Activated B cell treated with CpG ODN at 0.5 μM for 24 hours (primary cell): ENCODE data around the gene IL12RB1. TPM values are rescaled to one million over a fixed set of nuclear protein-coding genes. Genes with fewer than 3 reads are reported as not detected.

Experiments used
- ATAC-seq: fragments of 200-7000 bp; cut with Tn5 transposase; one replicate; pipeline ENCODE4 v1.10.0; 2021; ENCODE audit warnings: low read depth, mild to moderate bottlenecking, moderate library complexity
- CTCF ChIA-PET: fragments of 350-600 bp; sonication (Branson Sonifier 250); formaldehyde crosslinking; loops from one replicate; lab custom pipeline; 2021; ENCODE audit warnings: antibody characterized with exemption; lab: Charles Lee
- POLR2A ChIA-PET: fragments of 350-600 bp; sonication (Branson Sonifier 250); formaldehyde crosslinking; loops from one replicate; lab custom pipeline; 2021; ENCODE audit warnings: antibody characterized with exemption; lab: Charles Lee
- DNase-seq: peaks from one replicate; pipeline ENCODE4 v3.0.0; 2022
- H3K27ac Mint-ChIP-seq: one replicate; pipeline ENCODE4 v1.8.0; 2020; ENCODE audit warnings: mixed read lengths
- H3K27me3 Mint-ChIP-seq: one replicate; pipeline ENCODE4 v1.8.0; 2021; ENCODE audit warnings: mixed read lengths
- H3K36me3 Mint-ChIP-seq: one replicate; pipeline ENCODE4 v1.8.0; 2021; ENCODE audit warnings: low read depth, mixed read lengths
- H3K4me1 Mint-ChIP-seq: one replicate; pipeline ENCODE4 v1.8.0; 2021; ENCODE audit warnings: mixed read lengths
- H3K4me3 Mint-ChIP-seq: one replicate; pipeline ENCODE4 v1.8.0; 2020; ENCODE audit warnings: mild to moderate bottlenecking, mixed read lengths
- H3K9me3 Mint-ChIP-seq: one replicate; pipeline ENCODE4 v1.8.0; 2020; ENCODE audit warnings: mixed read lengths
- intact Hi-C: fragments of 100-400 bp; cut with micrococcal nuclease; formaldehyde crosslinking; loops from one replicate; pipeline ENCODE4 v1.15.1; 2024
- total RNA-seq: library from RNA; stranded (reverse); gene quantifications from 2 replicates; pipeline ENCODE4 v1.2.3, GENCODE V29; 2022
- TF ChIP-seq, protein P1 (sequence below): fragments of 200-600 bp; IDR thresholded peaks from one replicate; pipeline ENCODE4 v1.8.0; 2022; ENCODE audit warnings: antibody characterized with exemption, mild to moderate bottlenecking

The IL12RB1 gene
- total RNA-seq, 1 donor from 2014 or later: 20.9 TPM

DNA sequence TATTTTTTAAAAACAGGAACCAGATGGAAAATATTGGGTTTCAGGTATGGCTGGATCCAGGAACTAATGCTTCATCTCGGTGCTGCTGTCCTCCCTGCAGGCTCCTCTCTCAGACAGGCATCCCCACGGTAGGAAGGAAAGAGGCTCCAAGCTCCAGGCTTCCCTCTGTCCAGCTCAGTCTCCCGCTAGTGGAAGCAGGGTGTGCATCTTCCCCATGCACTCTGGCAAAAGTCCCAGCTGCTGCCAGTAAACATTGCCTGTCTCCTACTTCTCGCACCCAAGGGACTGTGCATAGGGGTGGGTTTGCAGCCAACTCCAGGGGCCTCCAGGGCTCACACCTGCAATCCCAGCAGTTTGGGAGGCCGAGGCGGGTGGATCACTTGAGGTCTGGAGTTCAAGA lies 29.2 kb downstream of the IL12RB1 start:
- no peaks in the 10 kb centered on the region for H3K9me3 Mint-ChIP-seq
- TF ChIP-seq, protein P1, sequence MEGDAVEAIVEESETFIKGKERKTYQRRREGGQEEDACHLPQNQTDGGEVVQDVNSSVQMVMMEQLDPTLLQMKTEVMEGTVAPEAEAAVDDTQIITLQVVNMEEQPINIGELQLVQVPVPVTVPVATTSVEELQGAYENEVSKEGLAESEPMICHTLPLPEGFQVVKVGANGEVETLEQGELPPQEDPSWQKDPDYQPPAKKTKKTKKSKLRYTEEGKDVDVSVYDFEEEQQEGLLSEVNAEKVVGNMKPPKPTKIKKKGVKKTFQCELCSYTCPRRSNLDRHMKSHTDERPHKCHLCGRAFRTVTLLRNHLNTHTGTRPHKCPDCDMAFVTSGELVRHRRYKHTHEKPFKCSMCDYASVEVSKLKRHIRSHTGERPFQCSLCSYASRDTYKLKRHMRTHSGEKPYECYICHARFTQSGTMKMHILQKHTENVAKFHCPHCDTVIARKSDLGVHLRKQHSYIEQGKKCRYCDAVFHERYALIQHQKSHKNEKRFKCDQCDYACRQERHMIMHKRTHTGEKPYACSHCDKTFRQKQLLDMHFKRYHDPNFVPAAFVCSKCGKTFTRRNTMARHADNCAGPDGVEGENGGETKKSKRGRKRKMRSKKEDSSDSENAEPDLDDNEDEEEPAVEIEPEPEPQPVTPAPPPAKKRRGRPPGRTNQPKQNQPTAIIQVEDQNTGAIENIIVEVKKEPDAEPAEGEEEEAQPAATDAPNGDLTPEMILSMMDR: no peak
- H3K27ac Mint-ChIP-seq: peak overlapping the region; percentile 76
- peaks cover 7% of the 10 kb centered on the region for H3K36me3 Mint-ChIP-seq
- peaks cover 25% of the 10 kb centered on the region for H3K4me1 Mint-ChIP-seq
- ChIA-PET CTCF (interaction anchor here (0.6 to 7.5 kb wide), 9 partner anchors 12 to 191 kb away, joined by 3 to 91 read pairs (median 4); partner anchors contain the start of gene ARRDC2), POLR2A (interaction anchor here (0.7 to 9.3 kb wide), 10 partner anchors 10 to 108 kb away, joined by 3 to 190 read pairs (median 18); partner anchors contain the start of genes ARRDC2 and IL12RB1)
- no peak overlapping the region for H3K4me3 Mint-ChIP-seq
- H3K27me3 Mint-ChIP-seq: no peaks in the 10 kb centered on the region
- ATAC-seq (no peak), DNase-seq (no peak)
- intact Hi-C loops: loop anchor here (5.0 kb wide), 1 partner anchor 175 kb away; no protein-coding TSS in a partner anchor

DNA sequence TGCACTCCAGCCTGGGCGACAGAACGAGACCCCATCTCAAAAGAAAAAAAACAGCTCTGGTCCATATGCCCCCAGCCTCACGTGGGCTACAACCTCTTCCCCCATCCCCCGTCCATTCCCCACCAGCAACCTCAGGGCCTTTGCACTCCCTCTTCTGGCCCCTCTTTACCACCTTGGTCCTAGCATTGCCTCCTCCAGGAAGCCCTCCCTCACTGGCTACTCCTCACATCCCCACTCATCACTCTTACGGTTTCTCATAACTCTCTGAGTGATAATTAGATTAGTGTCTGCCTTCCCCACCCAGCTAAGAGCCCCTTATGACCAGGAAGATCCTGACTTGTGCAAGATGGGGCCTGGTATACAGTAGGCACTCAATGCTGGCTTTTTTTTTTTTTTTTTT lies 30.8 kb downstream of the IL12RB1 start:
- peak overlapping the region; percentile 57 for H3K27ac Mint-ChIP-seq
- ChIA-PET CTCF (interaction anchor here (0.7 to 7.5 kb wide), 5 partner anchors 11 to 118 kb away, joined by 3 to 91 read pairs (median 4); partner anchors contain the start of gene ARRDC2), POLR2A (interaction anchor here (0.7 to 9.3 kb wide), 11 partner anchors 10 to 197 kb away, joined by 3 to 190 read pairs (median 8); partner anchors contain the start of genes ARRDC2 and RPL18A)
- DNase-seq (no peak), ATAC-seq (no peak)
- H3K27me3 Mint-ChIP-seq: no peaks in the 10 kb centered on the region
- H3K36me3 Mint-ChIP-seq: peaks cover 4% of the 10 kb centered on the region
- no peak overlapping the region for H3K4me3 Mint-ChIP-seq
- H3K4me1 Mint-ChIP-seq: peaks cover 27% of the 10 kb centered on the region
- intact Hi-C loops: loop anchor here (5.0 kb wide), 1 partner anchor 174 kb away; no protein-coding TSS in a partner anchor
- H3K9me3 Mint-ChIP-seq: no peaks in the 10 kb centered on the region
- TF ChIP-seq, protein P1: no peak

DNA sequence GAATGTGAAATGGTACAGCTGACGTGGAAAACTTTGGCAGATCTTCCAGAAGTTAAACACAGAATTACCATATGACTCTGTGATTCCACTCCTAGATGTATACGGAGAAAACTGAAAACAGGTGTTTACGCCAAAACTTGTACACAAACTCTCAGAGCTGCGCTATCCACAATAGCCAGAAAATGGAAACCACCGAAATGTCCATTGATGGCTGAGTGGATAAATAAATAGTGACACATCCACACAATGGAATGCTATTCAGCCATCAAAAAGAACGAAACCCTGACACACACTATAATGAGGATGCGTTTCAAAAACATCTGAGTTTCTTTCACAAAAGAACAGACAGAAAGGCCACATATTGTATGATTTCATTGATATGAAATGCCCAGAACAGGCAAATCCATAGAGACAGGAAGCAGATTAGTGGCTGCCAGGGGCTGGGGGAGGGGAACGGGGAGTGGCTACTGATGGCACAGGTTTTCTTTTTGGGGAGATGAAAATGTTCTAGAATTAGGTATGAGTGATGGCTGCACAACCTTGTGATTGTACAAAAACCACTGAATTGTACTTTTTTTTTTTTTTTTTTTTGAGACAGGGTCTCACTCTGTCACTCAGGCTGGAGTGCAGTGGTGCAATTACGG lies 33.0 kb downstream of the IL12RB1 start:
- peak overlapping the region; percentile 47 for H3K27ac Mint-ChIP-seq
- ChIA-PET CTCF (no interaction called here), POLR2A (interaction anchor here (0.7 to 2.6 kb wide), 8 partner anchors 9 to 91 kb away, joined by 3 to 20 read pairs (median 6); partner anchors contain the start of genes ARRDC2 and MAST3)
- no peak for ATAC-seq
- no peaks in the 10 kb centered on the region for H3K27me3 Mint-ChIP-seq
- no peaks in the 10 kb centered on the region for H3K9me3 Mint-ChIP-seq
- intact Hi-C loops: no loop called here
- H3K4me1 Mint-ChIP-seq: peaks cover 34% of the 10 kb centered on the region
- no peak overlapping the region for H3K4me3 Mint-ChIP-seq
- H3K36me3 Mint-ChIP-seq: no peaks in the 10 kb centered on the region
- DNase-seq: no peak
- TF ChIP-seq, protein P1: no peak

- intact Hi-C loops: no loop called here
- Mint-ChIP-seq H3K9me3 (no peaks in the 10 kb centered on the region), H3K27ac (no peak overlapping the region), H3K4me1 (peaks cover 21% of the 10 kb centered on the region), H3K36me3 (no peaks in the 10 kb centered on the region), H3K4me3 (no peak overlapping the region), H3K27me3 (no peaks in the 10 kb centered on the region)
- DNase-seq: no peak
- CTCF ChIA-PET: no interaction called here
- POLR2A ChIA-PET: interaction anchor here (0.6 to 2.4 kb wide), 9 partner anchors 20 to 205 kb away, joined by 3 to 9 read pairs (median 5); partner anchors contain the start of gene ARRDC2
- TF ChIP-seq, protein P1: no peak
- no peak for ATAC-seq
Measured at GRCh38 chr19:18051887-18052286, 34.8 kb downstream of the IL12RB1 start.

GRCh38 chr19:18049385-18049784 lies 37.3 kb downstream of the IL12RB1 start:
- TF ChIP-seq, protein P1: no peak
- Mint-ChIP-seq H3K36me3 (no peaks in the 10 kb centered on the region), H3K9me3 (no peaks in the 10 kb centered on the region), H3K4me1 (peaks cover 44% of the 10 kb centered on the region), H3K27ac (no peak overlapping the region), H3K4me3 (no peak overlapping the region), H3K27me3 (no peaks in the 10 kb centered on the region)
- no peak for DNase-seq
- ATAC-seq: no peak
- POLR2A ChIA-PET: interaction anchor here (1.1 kb wide), 1 partner anchor 31 kb away, joined by 3 read pairs; no protein-coding TSS in a partner anchor
- CTCF ChIA-PET: no interaction called here
- intact Hi-C loops: no loop called here
